Measurements from ENCODE around the gene ASCL5.

- peak in 1 of 3 experiments; percentile 31 for TF ChIP-seq CTCF (IDR thresholded peaks at IDR 0.05)
- no peak for TF ChIP-seq POLR2A (IDR thresholded peaks at IDR 0.05)
These were observed 22.4 kb upstream of the ASCL5 start for GRCh38 chr1:201149400-201149799.
